Stromal cell of bone marrow (primary cell): Measurements from ENCODE around the gene NKAIN2.

Experiments
- DNase-seq: peaks from one replicate; pipeline ENCODE4 v3.0.0-alpha.2; 2012; ENCODE audit warnings: low read depth

Gene NKAIN2

GRCh38 chr6:124829822-124830221 is 1026.2 kb downstream of the NKAIN2 start:
- no peak for DNase-seq

DNA sequence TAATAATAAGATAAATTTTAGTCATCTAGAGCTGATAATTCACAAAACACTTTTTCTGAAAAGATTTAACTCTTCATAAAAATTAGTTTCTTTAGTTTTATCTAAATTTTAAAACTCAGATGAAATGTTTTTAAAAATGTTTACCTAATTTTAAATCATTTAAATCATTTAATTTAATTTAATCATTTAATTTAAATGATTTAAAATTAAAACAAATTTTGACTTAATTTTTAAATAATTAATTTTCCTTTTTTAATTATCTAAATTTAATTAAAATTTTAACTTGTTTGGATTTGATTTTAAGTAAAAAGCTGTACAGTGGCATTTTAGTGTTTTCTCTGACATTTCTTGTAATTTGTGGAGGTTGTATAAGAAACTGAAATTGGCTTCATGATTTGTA is 1026.8 kb downstream of the NKAIN2 start:
- no peak for DNase-seq

DNA sequence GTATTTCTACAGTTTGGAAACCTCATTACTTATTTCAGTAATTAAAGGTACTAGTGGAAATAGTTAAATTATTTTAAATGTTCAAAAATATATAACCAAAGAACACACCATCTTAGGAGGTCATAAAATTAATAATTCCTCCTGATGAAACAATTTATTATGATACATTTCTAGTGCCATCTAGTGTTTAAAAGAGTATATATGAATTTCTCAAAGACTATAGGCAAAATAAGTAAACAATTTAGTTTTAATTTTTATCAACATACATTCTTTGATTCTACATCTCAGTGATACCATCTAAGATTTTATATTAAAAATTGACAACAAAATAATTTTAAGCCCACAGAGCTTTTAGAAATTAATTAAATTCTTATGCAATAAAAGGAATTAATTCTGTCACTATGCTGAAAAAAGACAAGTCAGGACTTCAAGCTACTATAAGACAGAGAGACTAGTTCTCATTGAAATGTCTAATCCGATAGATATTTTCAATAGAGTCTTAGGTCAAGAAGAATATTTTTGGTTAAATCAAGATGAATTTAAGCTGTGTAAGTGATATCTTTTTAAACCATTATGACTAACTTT is 1050.8 kb downstream of the NKAIN2 start:
- no peak for DNase-seq

- no peak for DNase-seq
Observed at GRCh38 chr6:124857746-124858145, 1054.1 kb downstream of the NKAIN2 start.

DNA sequence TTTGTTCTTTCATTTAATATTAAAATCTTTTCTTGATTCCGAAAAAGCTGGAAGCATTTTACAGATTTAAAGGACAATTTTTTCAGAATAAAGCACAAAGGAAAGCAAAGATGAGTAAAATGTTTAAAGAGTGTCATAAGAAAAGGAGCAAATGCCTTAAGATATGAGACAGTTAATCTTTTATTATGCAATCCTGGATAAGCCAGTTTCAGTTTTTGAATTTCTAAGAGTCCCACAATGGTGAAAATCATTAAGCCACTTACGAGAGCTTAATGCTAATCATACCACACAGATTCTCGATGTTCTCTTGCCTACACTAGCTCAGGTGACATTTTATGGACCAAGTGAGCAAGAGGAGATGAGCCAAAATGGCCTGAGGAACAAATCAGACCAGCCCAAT is 1054.9 kb downstream of the NKAIN2 start:
- DNase-seq: no peak

GRCh38 chr6:124859366-124859765 is 1055.7 kb downstream of the NKAIN2 start:
- DNase-seq: no peak

DNA sequence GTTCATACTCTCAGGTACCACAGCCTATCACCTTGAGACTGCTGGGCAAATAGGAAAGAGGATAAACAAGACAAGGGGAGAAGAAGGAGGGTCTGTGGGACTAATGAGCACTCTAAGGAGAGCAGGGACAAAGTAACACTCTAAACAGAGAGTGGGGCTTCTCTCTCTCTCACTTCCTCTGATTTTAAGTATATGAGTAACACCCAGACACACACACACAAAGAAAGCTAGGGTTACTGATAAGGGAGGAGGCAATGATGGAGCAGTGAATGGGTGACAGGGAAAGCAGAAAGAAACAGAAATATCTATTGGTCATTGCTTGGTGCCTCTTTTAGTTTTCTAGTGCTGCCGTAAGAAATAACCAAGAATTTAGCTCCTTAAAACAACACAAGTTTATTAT is 1062.4 kb downstream of the NKAIN2 start:
- DNase-seq: no peak

DNA sequence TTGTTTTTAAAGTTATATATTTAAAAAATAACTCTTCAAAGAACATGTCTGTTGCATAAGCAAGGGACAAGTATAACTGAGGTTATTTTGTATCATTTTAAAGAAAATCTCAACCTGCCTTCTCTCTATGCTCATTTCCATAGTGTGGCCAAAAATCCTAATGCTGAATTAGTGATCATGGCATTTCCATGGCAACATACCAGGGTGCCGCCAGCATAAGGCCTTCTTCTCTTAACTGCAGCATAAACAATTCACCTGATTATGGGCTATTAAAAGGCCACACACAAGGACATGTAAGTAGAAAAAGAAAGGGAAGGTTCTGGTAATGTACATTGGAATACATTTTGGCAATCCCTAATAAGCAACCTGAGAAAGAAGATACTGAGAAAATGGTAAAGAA is 1063.5 kb downstream of the NKAIN2 start:
- DNase-seq: no peak

DNA sequence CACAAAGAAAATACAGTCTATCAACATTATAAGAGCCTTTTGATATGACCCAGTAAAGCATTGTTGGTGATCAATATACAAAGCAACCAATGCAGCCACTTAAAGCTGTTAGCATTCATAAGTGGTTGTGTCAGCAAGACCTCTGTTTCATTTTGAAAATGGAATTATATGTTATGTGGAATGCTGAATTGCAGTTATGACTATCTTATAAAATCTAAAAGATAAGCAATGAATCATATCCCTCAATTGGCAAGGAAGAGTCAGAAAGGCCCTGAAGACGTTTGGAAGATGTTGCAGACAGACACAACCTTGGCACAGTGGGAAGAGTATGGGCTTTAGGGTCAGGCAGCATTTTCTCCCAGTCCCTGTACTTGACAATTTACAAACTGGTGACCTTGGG is 1064.8 kb downstream of the NKAIN2 start:
- DNase-seq: no peak

DNA sequence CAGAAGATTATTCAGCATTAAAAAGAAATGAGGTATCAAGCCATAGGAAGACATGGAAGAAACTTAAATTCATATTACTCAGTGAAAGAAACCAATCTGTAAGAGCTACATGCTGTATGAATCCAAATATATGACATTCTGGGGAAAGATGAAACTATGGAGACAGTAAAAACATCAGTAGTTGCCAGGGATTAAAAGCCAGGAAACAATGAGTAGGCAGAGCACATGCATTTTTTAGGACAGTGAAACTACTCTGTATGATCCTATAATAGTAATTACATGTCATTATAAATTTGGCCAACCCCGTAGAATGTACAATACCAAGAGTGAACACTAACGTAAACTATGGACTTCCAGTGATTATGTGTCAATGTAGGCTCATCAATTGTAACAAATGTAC is 1065.8 kb downstream of the NKAIN2 start:
- peak; percentile 68 for DNase-seq

GRCh38 chr6:124870611-124871459 is 1067.2 kb downstream of the NKAIN2 start:
- no peak for DNase-seq

DNA sequence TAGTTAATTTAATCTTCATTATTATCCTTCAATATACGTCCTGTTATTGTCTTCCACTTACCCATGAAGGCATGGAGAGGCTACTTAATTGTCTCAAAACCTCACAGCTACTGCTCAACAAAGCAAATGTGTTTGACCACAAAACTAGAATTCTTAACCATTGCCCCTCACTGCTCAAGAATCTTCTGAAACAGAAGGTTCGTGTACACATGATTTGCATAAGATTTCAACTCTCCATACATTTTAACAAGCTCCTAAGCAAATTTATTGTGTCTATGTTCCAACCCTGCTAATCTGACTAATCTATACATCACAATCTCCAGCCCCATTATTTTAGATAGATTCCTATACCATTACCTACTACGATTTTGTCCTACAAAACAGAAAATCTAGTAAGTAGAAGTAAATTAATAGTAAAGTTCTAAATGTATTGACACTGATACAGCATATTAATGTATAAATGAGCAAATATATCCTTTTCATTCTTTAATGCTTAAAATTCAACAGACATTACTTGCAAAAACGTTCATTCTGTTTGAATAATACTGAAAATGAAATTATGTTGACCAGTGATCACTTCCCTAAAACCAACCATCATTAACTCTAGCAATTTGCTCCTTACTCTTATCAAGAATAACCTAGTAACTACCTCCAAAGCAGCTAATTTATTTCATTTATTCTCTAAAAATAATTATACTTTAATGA is 1068.8 kb downstream of the NKAIN2 start:
- no peak for DNase-seq

DNA sequence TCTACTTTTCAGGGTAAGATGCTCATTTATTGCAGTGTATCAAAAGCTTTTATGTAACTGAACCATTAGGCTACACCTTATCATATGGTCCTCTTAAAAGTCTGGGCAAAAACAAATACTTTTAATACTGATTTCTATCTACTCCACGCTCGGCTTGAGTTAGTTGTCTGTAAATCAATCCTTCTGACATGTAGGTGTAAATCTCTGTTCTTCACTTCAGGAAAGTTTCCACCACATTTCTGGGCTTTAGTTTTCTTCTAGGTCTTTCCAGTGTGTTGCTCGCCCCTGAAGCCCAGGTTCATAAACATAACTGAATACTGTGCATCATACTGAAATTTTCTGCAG is 1069.4 kb downstream of the NKAIN2 start:
- no peak for DNase-seq
